Cardiac muscle cell (in vitro differentiated cells and primary cell): Measurements from ENCODE around the gene SEC24A. TPM values are rescaled to one million over a fixed set of nuclear protein-coding genes. Genes with fewer than 3 reads are reported as not detected.
"Not testable (repeated sequence)": the region's sequence is repeated elsewhere in the genome, so short reads cannot be mapped to it uniquely, and the experiment has no call there.

Source experiments
- DNase-seq, 2 donors: peaks; one replicate each; pipeline versions ENCODE4 v3.0.0 to v3.0.0-alpha.2; 2010 to 2017; ENCODE audit warnings: low read depth in 1 of 2, low spot score in 1 of 2
- H3K27ac ChIP-seq: fragments of 200-600 bp; sonication (generic); 2 replicates; pipeline ENCODE4 v1.5.1; 2016
- H3K27me3 ChIP-seq: fragments of 200-600 bp; sonication (generic); 2 replicates; pipeline ENCODE4 v1.6.0; 2016; ENCODE audit warnings: control low read depth
- H3K36me3 ChIP-seq: fragments of 200-600 bp; sonication (generic); 2 replicates; pipeline ENCODE4 v1.5.1; 2016; ENCODE audit warnings: control low read depth
- H3K4me1 ChIP-seq: fragments of 200-600 bp; sonication (generic); 2 replicates; pipeline ENCODE4 v1.8.1; 2017; ENCODE audit warnings: low read depth, mild to moderate bottlenecking, mixed run types
- H3K4me3 ChIP-seq: fragments of 200-600 bp; sonication (generic); 2 replicates; pipeline ENCODE4 v1.5.1; 2016; ENCODE audit warnings: mild to moderate bottlenecking
- H3K9me3 ChIP-seq: fragments of 200-600 bp; sonication (generic); 2 replicates; pipeline ENCODE4 v1.5.1; 2017; ENCODE audit warnings: low read depth, mild to moderate bottlenecking, control low read depth
- CTCF ChIP-seq: IDR thresholded peaks from 2 replicates; pipeline ENCODE4 v1.5.1; 2012; ENCODE audit warnings: low read depth, mild to moderate bottlenecking, low read length
- polyA plus RNA-seq: library from polyadenylated mRNA; unstranded; fragments of >200 nt; fragmentation: Nextera tagmentation; extraction: Ambion mirVana; gene quantifications from 2 replicates; pipeline ENCODE4 v1.2.1, GENCODE V29; 2016
- total RNA-seq: library from RNA; depleted of rRNA; stranded (reverse); fragments of >200 nt; gene quantifications from 2 replicates; pipeline ENCODE4 v1.2.3, GENCODE V29; 2016

SEC24A gene
- total RNA-seq (9.3 and 9.9 TPM in 2 replicates), polyA plus RNA-seq (9.8 and 11.6 TPM in 2 replicates)

GRCh38 chr5:134648425-134649162, at the start of gene SEC24A:
Gene SEC24A, plus strand, starts transcription at chr5:134648785. Its CDS starts 292 bp downstream, at chr5:134649077.
- Histone ChIP-seq H3K27ac (peak within 1 kb of the TSS; percentile 98), H3K27me3 (no peaks in the 10 kb centered on the region), H3K36me3 (no peaks in the 10 kb centered on the region), H3K9me3 (no peaks in the 10 kb centered on the region), H3K4me3 (peak within 1 kb of the TSS; percentile 87), H3K4me1 (peaks cover 8% of the 10 kb centered on the region)
- TF ChIP-seq CTCF: no peak
- DNase-seq: peak; percentile 91 to 95

GRCh38 chr5:134599820-134600219, 48.8 kb upstream of the SEC24A start:
- not testable (repeated sequence) for H3K4me1 ChIP-seq, DNase-seq, H3K9me3 ChIP-seq, H3K27me3 ChIP-seq, H3K27ac ChIP-seq, H3K36me3 ChIP-seq, H3K4me3 ChIP-seq

DNA sequence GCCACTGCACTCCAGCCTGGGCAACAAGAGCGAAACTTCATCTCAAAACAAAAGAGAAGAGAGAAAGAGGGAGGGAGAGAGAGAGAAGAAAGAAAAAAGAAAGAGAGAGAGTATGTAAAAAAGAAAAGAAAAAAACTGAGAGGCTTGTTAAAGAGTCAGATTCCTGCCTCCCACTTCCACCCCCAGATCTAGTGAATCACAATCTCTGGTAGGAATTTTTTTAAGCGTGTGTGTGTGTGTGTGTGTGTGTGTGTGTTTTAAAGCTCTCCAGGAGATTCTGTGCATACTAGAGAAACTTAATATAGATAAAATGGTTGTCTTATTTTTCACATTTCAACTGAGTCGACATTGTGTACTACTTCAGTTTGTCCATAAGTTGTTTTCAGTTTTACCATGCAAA, 48.0 kb upstream of the SEC24A start:
- Histone ChIP-seq H3K9me3 (no peaks in the 10 kb centered on the region), H3K4me3 (no peak overlapping the region), H3K4me1 (no peaks in the 10 kb centered on the region), H3K27me3 (no peaks in the 10 kb centered on the region), H3K27ac (no peak overlapping the region), H3K36me3 (peaks cover 11% of the 10 kb centered on the region)
- no peak for TF ChIP-seq CTCF
- peak in 1 of 2 donors; percentile 33 for DNase-seq

- Histone ChIP-seq H3K27me3 (no peaks in the 10 kb centered on the region), H3K4me1 (no peaks in the 10 kb centered on the region), H3K9me3 (no peaks in the 10 kb centered on the region), H3K4me3 (no peak overlapping the region), H3K36me3 (peaks cover 33% of the 10 kb centered on the region), H3K27ac (no peak overlapping the region)
- TF ChIP-seq CTCF: no peak
- peak in 1 of 2 donors; percentile 35 for DNase-seq
Measured at GRCh38 chr5:134603059-134603458, 45.5 kb upstream of the SEC24A start.

DNA sequence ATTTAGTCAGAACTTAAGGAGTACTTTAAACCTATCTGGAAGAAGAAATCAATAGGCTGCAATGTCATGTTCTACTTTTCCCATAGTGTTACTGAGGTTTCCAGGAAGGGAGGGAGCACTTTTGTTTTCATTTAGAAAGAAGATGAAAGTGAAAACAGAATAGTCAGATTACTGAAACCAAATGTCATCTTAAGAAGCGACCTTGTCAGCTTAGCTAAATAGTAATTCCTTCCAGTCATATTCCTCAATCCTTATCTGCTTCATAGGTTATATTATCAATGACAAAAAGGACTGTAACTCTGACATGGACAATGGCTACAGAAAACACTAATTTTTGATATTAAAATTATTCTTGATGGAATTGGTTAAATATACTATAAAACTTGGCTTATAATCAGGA, 43.7 kb upstream of the SEC24A start:
- no peaks in the 10 kb centered on the region for H3K9me3 ChIP-seq

More for the DNA sequence above, 43.7 kb upstream of the SEC24A start:
- no peak for DNase-seq
- H3K36me3 ChIP-seq: peaks cover 50% of the 10 kb centered on the region
- no peak for TF ChIP-seq CTCF
- H3K27me3 ChIP-seq: no peaks in the 10 kb centered on the region
- no peak overlapping the region for H3K27ac ChIP-seq
- H3K4me3 ChIP-seq: no peak overlapping the region
- H3K4me1 ChIP-seq: no peaks in the 10 kb centered on the region
